Nephron progenitor cell (in vitro differentiated cells): ENCODE data around the gene PKP4.
A peak's percentile ranks its signal among the peaks of the same experiment; 100 is the strongest.

Experiments used
- DNase-seq: peaks from one replicate; pipeline ENCODE4 v3.0.0; 2021
- H3K27ac Mint-ChIP-seq: 2 replicates; pipeline ENCODE4 v1.8.0; 2021; ENCODE audit warnings: mild to moderate bottlenecking, moderate library complexity, mixed read lengths
- H3K27me3 Mint-ChIP-seq: 2 replicates; pipeline ENCODE4 v1.8.0; 2021; ENCODE audit warnings: mild to moderate bottlenecking, low read depth, mixed read lengths; ENCODE audit not compliant: poor library complexity
- H3K36me3 Mint-ChIP-seq: 2 replicates; pipeline ENCODE4 v1.8.0; 2021; ENCODE audit warnings: low read depth, mixed read lengths
- H3K4me1 Mint-ChIP-seq: 2 replicates; pipeline ENCODE4 v1.8.0; 2021; ENCODE audit warnings: mixed read lengths
- H3K4me3 Mint-ChIP-seq: 2 replicates; pipeline ENCODE4 v1.8.0; 2021; ENCODE audit warnings: mild to moderate bottlenecking, moderate library complexity, mixed read lengths
- H3K9me3 Mint-ChIP-seq: 2 replicates; pipeline ENCODE4 v1.8.0; 2021; ENCODE audit warnings: mild to moderate bottlenecking, moderate library complexity, mixed read lengths
- CTCF ChIP-seq: fragments of 200-600 bp; sonication (generic); IDR thresholded peaks from 2 replicates; pipeline ENCODE4 v1.5.0; 2021; ENCODE audit warnings: antibody characterized with exemption

The PKP4 gene

GRCh38 chr2:158530829-158531228 lies 74.1 kb downstream of the PKP4 start:
- Mint-ChIP-seq H3K27me3 (no peaks in the 10 kb centered on the region), H3K4me3 (no peak overlapping the region), H3K27ac (no peak overlapping the region), H3K4me1 (peaks cover 3% of the 10 kb centered on the region), H3K36me3 (peaks cover 18% of the 10 kb centered on the region), H3K9me3 (peaks cover 4% of the 10 kb centered on the region)
- DNase-seq, result no peak
- no peak for TF ChIP-seq CTCF

GRCh38 chr2:158533009-158533408 lies 76.3 kb downstream of the PKP4 start:
- Mint-ChIP-seq H3K9me3 (peaks cover 4% of the 10 kb centered on the region), H3K27ac (no peak overlapping the region), H3K4me1 (peaks cover 3% of the 10 kb centered on the region), H3K36me3 (peaks cover 25% of the 10 kb centered on the region), H3K27me3 (no peaks in the 10 kb centered on the region), H3K4me3 (no peak overlapping the region)
- DNase-seq, result no peak
- no peak for TF ChIP-seq CTCF

- no peak for TF ChIP-seq CTCF
- no peaks in the 10 kb centered on the region for H3K4me1 Mint-ChIP-seq
- H3K27ac Mint-ChIP-seq, result peak overlapping the region; percentile 22
- no peaks in the 10 kb centered on the region for H3K27me3 Mint-ChIP-seq
- H3K36me3 Mint-ChIP-seq, result peaks cover 29% of the 10 kb centered on the region
- no peaks in the 10 kb centered on the region for H3K9me3 Mint-ChIP-seq
- DNase-seq, result no peak
- no peak overlapping the region for H3K4me3 Mint-ChIP-seq
Measured at GRCh38 chr2:158539176-158540005, 82.6 kb downstream of the PKP4 start.

- no peak overlapping the region for H3K27ac Mint-ChIP-seq
- no peak for DNase-seq
- H3K36me3 Mint-ChIP-seq, result peaks cover 31% of the 10 kb centered on the region
- no peak for TF ChIP-seq CTCF
- no peaks in the 10 kb centered on the region for H3K27me3 Mint-ChIP-seq
- no peaks in the 10 kb centered on the region for H3K4me1 Mint-ChIP-seq
- H3K9me3 Mint-ChIP-seq, result no peaks in the 10 kb centered on the region
- H3K4me3 Mint-ChIP-seq, result no peak overlapping the region
Measured at GRCh38 chr2:158542577-158542976, 85.8 kb downstream of the PKP4 start.

GRCh38 chr2:158543957-158544356 lies 87.2 kb downstream of the PKP4 start:
- H3K27ac Mint-ChIP-seq, result no peak overlapping the region
- peaks cover 36% of the 10 kb centered on the region for H3K36me3 Mint-ChIP-seq
- no peaks in the 10 kb centered on the region for H3K4me1 Mint-ChIP-seq
- no peaks in the 10 kb centered on the region for H3K9me3 Mint-ChIP-seq
- no peak for DNase-seq
- no peak overlapping the region for H3K4me3 Mint-ChIP-seq
- no peak for TF ChIP-seq CTCF
- H3K27me3 Mint-ChIP-seq, result peaks cover 3% of the 10 kb centered on the region

- H3K27ac Mint-ChIP-seq, result peak overlapping the region; percentile 38
- no peaks in the 10 kb centered on the region for H3K9me3 Mint-ChIP-seq
- H3K27me3 Mint-ChIP-seq, result peaks cover 3% of the 10 kb centered on the region
- H3K36me3 Mint-ChIP-seq, result peaks cover 44% of the 10 kb centered on the region
- no peak for DNase-seq
- TF ChIP-seq CTCF, result no peak
- no peak overlapping the region for H3K4me3 Mint-ChIP-seq
- H3K4me1 Mint-ChIP-seq, result no peaks in the 10 kb centered on the region
Measured at GRCh38 chr2:158544998-158545397, 88.2 kb downstream of the PKP4 start.
